NOMO-1 (cell line): ENCODE data around the gene CIB4.

Experiments
- DNase-seq, 2 experiments: peaks; one replicate each; lab custom pipeline; 2025; ENCODE audit not compliant: unreplicated experiment in 2 of 2; lab: John Stamatoyannopoulos, UW

The CIB4 gene

DNA sequence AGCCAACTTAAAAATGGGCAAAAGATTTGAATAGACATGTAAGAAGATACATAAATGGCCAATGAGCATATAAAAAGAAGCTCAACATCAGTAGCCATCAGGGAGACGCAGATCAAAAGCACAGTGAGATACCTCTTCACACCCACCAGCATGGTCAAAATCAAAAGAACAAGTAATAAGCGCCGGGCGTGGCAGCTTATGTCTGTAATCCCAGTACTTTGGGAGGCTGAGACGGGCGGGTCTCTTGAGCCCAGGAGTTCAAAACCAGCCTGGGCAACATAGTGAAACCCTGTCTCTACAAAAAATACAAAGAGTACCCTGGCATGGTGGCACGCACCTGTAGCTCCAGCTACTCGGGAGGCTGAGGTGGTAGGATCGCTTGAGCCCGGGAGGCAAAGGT is 4.6 kb upstream of the CIB4 start:
- DNase-seq: no peak

DNA sequence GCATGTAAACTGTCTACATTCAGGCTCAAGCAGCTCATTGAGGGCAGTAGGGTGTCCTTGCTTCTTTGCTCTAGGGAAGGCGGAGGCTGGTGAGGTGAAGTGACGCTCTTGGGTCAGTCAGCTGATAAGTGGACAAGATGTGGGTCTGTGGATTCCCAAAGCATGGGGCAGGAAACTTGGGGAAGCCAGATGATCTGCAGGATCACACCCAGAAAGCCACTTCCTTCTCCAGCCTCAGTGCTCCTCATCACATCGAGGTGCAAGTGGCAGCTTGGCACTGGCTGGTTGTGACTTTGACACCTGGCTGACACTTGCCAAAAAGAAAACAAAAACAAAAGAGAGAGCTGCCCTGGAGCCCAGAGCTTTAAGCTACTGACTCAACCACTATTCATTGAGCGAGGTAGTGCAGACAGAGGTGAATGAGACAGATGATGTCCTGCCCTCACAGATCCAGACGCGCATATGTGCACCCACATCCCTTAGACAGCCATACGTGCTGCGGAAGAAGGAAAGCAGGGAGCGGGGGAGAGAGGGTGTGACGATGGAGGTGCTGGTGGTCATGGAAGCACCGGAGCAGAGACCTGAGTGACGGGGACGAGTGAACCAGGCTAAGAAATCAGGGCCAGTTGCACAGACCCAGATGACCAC is 3.1 kb upstream of the CIB4 start:
- DNase-seq: no peak

DNA sequence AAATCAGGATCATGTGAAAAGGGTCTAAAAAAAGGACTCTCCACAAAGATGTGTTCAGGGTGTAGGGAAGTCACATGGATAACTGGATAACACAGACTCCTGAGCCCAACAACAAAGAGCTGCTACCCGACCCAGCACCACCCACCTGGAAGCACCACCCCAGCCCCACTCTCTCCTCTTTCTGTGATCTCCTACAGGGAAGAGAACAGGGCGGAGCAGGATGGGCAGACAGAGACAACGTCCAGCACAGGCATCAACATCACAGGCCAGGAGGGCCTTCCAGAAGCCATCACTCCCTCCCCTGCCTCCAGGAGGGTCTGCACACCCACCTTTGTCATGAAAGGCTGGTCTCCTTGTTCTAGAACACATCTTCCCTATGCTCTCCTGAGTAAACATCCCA is 1.3 kb upstream of the CIB4 start:
- no peak for DNase-seq

DNA sequence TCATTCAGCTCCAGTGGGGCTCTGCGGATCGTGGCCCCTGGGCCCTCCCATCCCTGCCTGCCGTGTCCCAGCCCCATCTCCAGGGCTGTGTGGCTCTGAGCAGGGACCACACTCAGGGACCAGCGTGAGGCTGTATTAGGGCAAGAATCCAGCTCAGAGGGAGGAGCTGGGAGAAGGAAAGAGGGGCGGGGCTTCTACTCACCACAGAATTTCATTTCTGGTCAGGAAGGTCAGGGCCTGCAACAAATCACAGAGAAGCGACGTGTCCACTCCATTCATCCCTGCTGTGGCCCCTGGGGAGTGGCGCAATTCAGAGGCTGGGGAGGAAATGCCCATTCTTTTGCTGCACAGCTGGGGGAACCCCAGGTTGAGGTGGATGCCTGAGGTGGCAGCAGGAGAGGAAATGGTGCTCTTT is 828 bp downstream of the CIB4 start:
- DNase-seq: no peak

DNA sequence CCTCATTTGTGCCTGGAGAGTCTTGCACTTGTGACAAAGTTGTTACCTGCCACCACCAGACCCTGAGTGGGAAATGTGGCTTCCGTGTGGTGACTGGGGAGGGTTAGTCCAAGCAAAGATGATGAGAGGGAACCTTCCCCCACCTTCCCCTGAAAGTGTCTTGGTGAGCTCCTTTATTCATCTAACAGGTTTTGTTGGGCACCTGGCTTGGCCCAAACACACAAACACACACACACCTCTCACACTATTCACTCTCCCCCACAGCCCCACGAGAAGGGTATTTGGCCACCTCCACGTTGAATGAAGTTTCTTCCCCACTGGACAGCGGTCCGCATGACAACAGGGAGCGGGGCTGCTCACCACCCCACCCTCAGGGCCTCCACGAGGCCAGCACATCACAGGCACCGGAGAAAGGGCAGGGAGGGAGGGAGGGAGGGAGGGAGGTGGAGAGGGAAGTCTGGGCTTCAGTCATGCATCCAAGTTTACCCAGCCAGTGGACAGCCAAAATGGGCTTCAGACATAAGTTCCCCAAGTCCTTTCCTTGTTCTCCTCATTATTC is 1.4 kb downstream of the CIB4 start:
- no peak for DNase-seq

DNA sequence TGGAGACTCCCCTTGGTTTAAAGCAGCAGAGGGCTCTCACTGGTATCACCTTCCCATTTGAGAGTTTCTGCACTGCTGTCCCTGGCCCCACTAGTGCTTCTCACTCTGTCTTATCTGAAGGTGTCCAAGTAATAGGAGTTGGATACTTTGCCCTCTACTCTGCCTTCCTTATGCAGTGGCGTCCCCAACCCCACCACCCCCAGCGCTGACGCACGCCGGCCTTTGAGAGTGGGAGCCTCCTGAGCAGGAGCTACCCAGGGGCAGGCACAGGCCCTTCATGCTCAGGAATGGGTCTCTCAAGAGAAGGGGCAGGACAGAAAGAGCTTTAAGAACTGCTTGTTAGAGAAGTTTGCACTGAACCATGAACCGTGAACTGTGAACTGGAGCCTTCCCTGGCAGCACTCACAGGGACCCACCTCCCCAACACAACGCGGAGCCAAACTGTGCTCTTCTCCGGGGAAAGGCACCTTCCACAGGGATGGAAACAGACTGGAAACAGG is 3.3 kb downstream of the CIB4 start:
- no peak for DNase-seq

DNA sequence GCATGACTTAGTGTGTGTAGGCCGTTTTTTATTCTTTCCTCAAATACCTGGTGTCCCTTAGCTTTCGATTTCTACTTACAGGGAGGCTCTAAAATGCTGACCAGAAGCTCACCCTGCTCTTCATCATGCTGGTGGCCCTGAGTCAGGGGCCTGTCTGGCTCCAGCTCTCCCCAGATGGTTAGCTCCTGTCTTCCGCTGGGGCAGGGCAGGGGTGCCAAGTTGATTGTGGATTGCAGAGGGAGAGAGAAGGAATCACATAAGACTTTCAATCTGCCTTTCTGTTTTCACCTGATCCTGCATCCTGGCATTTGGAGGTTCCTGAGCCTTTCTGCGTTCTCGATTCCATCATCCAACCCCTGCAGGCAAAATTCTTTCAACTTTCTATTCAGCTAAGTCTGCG is 4.2 kb downstream of the CIB4 start:
- DNase-seq: no peak

DNA sequence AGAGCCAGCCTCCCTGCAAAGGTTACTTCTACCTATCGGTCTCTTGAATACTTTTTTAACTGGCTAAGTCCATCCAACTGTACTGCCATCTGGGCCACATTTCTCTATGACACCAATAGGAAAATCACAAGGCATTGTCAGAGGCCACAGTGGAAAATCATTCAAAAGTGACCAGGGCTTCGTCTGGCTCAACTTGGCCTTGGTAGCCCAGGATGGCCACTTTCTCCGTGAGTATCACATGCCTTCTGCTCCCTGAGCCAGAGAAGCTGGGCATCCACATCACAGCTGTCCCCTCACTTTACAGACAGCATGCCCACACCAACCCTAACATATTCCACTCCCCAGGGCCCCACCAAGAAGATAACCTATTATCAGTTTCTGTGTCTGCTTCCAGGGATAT is 5.8 kb downstream of the CIB4 start:
- no peak for DNase-seq

DNA sequence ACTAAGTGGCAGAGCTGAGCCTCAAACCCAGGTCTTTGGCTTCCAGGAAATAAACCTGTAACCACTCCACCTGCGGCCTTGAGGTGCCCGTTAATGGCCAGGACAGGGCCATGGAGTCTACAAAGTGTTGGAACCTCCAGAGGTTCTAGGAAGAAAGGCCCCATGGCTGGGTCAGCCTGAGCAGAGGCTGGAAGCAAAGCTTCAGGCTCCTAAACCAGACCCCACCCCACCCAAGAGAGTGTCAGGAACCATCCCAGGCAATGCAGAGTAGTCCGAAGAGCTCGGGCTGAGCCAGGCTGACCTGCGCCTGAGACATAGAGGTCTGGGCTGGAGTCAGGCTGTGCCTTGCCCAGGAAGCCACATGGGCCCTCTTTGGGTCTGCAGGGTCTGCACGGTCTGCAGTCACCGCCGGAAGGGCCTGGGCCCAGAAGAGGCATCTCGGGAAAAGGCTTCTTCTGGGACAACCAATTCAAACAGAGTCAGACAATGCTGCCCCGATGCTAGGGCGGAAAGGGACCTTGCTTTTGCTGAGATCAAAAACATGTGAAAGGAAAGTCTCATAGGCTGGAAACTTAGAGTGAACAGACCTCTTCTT is 6.4 kb downstream of the CIB4 start:
- no peak for DNase-seq

DNA sequence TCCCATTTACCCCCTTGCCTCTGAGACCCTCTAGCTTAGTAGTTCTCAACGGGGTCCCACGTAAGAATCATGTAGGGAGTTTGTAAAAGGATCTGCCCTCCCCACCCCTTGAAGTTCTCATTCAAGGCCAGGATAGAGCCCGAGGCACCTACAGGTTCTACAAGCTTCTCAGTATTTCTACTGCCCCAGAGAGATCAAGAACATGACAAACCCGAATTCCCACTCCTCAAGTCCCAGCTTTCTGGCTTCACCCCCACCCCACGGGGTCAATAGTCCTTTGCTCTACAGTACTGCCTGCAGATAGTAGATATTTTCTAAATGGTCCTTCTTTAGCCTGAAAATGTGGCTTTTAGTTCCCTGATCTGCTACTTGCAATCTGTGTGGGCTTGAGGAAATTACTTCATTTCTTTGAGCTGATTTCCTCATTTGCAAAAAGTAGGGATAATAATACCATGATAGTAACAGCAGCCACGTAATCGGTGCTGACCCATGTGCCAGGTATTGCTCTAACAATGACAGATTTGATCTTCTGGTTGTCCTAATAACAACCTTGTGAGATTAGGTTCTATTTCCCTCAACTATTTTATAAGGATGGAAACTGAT is 7.1 kb downstream of the CIB4 start:
- DNase-seq: peak in 1 of 2 experiments; percentile 9

DNA sequence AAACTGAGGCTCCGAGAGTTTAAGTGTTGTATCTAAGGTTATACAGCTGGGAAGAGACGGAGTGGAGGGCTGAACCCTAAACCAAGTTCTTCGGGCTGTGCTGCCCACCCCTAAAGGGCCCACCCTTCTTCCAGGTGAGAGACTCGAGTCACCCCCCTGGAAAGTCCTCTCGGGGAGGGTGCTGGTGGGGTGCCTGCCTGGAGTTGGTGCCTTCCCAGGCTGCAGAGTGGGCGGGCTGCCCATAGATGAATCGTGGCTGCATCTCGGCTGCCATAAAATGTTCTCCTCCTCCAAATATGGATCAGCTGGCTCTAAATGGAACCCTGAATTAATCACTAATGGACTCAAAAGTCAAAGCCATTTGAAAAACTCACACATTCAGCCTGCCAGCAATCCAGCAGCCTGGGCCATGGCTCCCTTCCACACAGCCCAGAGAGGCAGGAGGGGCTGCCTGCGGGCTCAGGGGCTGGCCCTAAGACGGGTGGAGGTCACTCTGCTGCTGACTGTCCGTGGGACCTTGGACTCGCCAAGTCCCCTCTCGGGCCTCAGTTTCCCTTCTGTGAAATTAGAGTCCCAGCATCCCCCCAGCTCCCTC is 7.7 kb downstream of the CIB4 start:
- DNase-seq: no peak

DNA sequence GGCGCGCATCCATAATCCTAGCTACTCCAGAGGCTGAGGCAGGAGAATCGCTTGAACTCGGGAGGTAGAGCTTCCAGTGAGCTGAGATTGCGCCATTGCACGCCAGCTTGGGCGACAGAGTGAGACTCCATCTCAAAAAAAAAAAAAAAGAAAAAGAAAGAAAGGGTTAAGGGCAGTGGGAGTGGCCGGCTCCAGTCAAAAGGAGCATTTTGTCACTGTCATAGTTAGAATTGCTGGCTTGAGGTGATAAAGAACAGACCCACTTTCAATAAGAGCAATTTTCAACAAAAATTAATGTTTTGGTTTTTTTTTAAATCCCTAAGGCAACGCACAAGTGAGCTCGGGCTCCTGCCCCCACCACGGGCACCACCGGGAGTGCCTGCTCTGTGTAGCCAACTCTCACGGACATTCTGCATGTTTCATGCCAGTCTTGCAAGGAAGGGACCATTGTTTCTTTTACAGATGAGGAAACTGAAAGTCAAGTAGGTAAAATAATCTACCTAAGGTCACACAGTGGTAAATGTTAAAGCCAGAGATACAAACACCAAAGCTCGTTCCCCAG is 8.5 kb downstream of the CIB4 start:
- no peak for DNase-seq

DNA sequence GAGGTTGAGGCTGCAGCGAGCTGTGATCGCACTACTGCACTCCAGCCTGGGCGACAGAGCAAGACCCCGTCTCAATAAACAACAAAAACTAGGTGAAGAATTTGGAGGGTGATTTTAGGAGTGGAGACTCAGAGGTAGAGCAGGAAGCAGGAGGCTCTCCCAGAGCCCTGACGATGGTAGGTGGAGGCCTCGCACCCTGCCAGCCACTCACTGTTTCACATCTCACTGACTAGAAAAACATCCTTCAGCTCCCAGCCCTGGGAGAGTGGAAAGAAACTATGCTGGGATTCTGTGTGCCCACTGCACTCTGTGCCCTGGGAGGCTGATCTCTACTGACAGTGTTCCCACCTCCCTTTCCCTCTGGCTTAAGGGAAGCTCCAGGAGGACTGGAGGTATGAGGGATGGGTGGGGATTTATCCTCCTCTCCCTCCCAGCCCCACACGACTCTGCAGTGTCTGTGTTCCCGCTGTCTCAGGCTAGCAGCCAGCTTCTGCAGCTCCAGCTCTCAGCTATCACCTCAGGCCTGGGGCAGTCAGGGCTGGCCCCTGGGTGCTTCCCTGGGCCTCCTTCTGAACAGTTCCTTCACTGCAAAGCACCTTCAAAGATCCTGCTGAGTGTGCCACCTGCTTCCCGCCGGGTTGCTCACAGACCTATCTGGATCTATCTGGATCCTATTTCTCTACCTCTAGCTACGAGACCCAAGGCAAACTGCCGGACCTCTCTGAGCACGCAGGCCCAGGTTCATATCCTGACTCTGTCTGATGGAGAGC is 9.6 kb downstream of the CIB4 start:
- no peak for DNase-seq

DNA sequence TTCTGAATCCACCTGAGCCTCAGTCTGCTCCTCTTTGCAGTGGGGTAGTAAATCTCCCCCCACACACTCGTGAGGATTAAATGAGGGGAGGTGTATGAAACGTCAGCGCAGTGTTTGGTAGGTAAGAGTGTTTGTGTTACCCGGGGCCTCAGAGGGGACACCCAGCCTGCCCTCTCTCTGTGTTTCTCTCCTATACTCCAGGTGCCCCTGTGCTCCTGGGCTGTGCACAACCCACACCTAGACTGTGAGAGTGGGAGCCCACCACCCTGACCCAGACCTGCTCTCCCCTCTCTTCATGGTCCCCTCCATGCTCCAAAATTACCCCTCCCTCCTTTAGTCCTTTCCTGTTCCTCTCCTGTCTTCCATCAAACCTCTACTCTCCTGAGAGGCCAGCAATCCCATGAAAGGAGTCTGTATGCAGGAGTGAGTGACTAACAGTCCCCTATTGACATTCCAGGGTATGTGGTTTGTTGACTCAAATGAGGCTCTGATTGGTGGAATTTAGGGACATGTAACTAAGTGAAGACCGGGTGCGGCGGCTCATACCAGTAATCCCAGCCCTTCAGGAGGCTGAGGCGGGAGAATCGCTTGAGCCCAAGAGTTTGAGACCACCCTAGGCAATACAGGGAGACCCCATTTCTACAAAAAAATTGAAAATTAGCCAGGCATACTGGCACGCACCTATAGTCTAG is 10.4 kb downstream of the CIB4 start:
- DNase-seq: no peak

DNA sequence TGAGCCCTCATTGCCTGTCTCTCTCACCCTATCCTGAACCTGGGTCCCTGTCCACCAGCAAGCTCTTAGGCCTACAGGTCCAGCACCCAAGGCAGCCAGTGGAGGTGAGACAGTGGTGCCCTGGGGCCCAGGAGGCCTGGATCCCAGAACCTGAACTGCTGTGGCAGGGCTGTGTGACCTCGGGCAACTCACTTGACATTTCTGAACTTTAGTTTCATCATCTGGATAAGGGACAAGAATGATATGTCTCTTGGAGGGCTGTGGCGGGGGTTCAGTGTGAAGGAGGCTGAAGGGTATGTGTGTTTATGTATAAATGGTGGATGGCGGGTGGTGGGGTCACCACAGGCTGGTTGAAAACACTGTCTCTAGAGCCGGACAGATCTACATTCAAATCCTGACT is 10.9 kb downstream of the CIB4 start:
- no peak for DNase-seq

DNA sequence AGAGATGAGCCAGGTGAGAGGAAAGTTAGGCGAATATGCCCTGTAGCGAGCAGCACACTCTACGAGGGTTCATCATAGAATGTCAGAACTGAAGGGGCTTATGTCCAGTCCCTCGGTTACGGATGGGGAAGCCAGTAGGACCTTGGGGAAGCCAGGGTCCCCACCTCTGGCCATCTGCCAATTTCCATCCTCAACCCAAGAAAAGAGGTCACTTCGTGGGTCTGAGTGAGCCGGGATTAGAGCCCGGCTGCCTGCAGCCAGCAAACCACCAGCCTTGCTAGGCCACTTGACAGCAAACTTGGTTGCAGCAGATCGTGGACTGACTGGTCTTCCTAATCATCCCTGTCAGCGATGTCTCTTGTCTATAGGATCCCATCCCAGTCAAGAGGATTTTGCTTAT is 11.4 kb downstream of the CIB4 start:
- DNase-seq: no peak

DNA sequence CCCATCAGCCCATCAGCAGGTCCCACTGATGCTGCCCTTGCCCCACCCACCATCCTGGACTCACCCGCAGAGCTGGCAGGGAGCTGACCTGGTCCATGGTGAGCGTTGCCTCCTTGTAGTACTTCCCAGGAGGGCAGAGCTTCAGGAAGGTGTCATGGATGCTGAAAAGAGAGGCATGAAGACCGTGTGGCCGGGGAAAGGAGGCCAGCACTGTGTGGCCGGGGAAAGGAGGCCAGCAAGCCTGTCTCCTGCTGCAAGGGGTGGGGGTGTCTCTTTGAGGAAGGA is 11.9 kb downstream of the CIB4 start:
- no peak for DNase-seq

DNA sequence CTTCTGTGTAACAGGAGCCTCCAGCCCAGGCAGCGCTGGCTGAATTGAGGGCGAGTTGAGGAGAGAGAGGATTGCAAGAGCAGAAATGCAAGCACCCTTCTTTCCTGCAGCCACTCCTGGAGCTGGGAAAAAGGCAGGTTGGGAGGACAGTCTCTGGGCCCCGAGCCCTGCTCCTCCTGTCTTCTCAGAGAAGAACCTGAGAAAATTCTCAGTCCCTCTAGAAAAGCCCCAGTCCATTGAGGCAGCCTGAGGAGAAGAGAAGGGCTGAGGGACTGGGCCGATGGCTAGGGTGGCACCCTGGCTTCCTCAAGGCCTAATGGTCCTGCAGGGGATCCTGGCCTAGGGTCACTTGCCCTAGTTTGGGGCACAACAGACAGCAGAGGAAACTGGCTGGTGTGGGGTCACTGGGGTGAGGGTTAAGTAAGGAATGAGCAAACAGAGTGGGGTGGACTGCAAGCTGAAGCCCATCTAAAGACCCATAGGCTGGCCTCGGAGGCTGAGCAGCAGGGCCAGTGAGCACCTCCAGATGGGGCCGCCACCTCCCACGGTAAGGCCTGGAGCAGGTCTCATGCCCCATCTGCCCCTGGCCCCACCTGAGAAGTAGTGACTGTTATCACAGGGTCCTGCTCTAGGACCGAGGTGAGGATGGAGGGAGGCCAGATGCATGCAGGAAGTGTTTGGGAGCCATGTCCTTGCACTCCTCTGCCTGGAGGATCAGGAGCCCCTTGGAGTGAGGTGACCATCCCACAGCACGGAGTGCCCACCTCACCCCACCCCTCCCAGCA is 12.4 kb downstream of the CIB4 start:
- no peak for DNase-seq

DNA sequence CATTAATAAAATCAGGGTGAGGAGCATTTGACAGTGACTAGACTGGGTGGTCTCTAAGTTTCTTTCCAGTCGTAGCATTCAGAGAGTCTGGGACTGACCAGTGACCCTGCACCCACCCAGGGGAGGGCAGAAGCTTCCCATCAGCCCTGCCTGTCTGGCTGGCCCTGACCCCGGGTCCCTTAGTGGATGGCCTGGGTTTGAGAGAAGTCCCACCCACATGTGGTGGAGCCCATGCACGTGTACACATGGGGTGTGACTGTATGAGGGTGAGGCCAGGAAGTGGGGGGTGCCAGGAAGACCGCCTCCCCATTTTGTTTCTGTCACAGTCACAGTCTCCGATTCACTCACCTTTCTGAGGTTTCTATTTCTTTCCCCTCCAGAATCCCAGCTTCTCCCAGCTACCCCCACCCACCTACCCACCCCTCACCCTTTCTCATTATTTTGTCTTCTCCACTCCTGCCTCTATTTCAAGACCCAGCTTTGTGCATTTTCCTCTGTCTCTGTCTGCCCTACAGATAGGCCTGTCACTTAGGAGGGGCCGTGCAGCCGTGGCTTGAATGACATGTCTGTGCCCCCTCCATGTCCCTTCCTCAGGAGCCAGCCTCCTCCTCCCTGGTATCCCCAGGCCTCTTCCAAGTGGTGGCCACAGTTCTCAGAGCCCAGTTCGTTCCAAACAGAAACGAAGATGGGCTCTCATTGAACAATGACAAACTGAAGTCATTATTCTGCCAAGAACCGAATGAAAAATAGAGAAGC is 13.6 kb downstream of the CIB4 start:
- DNase-seq: no peak
